HG03039 (cell line): Measurements from ENCODE around the gene NT5DC3.
"Not testable (repeated sequence)": the region's sequence is repeated elsewhere in the genome, so short reads cannot be mapped to it uniquely, and the experiment has no call there.

ENCODE experiments used
- ATAC-seq: cut with Tn5 transposase; IDR thresholded peaks from one replicate; pipeline ENCODE4 v1.9.1; 2021; ENCODE audit warnings: mild to moderate bottlenecking, moderate library complexity; ENCODE audit not compliant: unreplicated experiment

Gene NT5DC3

GRCh38 chr12:103855896-103856657, 15.0 kb upstream of the NT5DC3 start:
- no peak for ATAC-seq

DNA sequence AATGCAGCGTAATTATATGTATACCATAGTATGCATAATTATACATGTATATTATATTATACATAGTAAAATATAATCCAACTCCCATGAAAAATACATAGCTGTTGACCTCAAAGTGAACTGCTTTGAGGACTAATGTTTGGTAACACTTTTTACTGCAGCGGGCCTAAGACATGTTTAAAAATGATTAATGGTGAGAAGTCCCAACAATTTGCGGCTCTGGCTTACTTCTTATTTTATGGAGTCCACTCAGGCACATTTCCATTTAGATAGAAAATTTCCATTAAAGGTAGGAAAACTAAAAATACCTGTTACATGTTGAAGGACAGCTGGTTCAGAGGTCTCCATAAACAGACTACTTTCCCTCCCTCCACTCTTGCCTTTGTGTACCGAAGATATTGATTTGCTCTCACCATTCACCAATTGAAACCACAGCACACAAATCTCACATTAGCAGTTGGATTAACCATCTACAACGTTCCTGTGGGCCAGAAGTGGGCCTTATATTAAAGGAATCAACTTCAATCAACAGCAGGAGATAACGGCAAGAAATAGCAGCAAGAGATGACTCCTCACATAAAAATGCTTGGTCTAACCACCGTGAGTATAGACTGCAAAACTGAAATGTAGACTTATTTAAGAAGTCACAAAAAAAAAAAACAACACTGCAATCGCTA, 14.1 kb upstream of the NT5DC3 start:
- no peak for ATAC-seq

- no peak for ATAC-seq
These were observed 13.4 kb upstream of the NT5DC3 start for GRCh38 chr12:103854372-103854973.

GRCh38 chr12:103852498-103852997, 11.5 kb upstream of the NT5DC3 start:
- no peak for ATAC-seq

DNA sequence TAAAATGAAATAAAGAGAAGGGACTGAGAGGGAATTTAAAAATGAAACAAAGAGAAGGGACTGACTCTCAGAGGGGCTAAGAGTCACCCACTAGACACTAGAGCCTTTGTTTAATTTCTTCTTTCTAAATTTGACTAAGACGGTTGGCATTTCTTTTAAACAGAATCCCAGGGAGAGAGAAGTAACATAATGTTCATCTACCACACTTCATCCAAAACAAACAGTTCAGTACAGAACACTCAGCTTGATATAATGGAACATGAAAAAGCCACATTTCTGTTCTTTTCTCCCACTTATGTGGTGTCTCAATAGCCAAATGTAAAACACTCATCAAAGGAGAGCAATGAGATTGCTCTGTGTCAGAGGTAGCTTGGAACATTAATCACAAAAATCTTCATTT, 10.1 kb upstream of the NT5DC3 start:
- no peak for ATAC-seq

- ATAC-seq, result no peak
These were observed 9.4 kb upstream of the NT5DC3 start for GRCh38 chr12:103850429-103850828.

DNA sequence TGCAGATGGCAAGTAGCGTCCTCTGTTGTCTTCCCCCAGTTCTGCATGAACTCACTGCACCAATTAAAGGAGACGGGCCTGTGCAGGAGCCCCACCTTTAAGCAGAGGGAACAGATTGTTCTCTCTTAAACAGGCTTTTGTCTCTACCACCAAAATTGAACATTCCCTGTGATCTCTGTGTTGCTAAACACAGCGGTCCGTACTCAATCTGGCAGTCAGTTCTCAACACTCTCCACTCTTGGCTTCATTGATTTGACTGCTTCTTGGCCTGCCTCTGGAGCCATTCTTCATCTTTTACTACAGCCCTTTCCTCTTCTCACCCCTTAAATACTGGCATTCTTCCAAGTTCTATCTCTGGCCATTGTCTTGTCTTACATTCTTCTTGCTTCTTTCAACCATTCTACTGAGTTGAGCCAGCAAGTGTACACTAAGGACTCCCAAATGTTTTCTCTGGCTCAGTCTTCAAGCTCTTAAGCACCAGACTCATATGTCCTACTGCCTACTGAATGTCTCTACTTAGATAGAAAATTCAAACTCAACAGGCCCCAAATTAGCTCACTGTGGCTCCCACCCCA, 8.0 kb upstream of the NT5DC3 start:
- no peak for ATAC-seq

DNA sequence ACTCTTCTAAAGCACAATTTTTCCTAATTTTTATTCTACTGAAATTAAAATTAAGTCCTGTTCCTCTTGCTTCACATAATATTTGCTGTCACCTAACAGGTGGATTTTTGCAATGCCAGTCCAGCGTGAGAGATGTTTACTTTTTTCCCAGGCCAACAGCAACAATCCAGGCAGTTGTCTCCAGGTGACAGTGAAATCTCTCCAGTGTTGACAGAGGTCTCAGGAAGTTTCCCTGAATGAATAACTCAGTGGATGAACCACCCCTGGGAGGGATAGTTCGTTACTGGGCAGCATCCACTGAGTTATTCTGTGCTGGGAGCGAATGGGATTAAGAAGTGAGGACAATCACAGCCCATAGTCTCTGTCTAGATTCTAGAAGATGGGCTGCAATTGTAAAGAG, 7.1 kb upstream of the NT5DC3 start:
- no peak for ATAC-seq

DNA sequence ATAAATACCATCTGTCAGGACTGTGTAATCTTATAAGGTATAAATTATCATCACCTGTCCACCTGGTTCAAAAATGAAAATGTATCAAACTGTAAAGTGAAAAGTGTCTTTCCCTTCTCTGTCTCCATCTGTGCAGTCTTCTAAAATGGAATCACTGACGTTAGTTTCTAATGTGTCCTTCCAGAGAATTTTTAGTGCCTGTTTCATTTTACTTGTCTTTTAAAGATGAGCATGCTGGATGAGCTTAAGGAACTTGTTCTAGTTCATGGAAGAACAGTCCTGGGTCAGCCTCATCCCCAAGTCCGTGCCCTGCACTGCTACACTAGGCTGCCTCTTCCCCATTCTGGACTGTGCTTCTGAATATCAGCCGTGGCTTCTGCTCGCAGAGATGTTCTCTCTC, 5.4 kb upstream of the NT5DC3 start:
- ATAC-seq, result no peak

DNA sequence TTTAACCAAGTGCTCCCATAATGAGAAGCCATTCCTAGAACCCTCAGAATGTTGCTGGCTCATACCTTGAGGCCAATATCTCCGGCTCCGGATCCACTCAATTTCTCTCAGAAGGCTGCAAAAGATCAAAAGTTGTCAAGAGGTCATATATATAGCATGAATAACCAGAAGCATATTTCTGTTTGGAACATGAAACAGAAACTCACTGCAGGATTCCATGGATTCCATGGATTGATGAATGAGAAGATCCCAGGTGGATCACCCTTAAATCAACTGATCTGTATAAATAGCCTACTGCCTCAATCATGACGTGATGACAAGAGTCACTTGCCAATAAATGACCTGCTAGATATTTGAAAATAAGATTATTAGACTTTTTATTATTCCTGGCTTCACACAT, 3.3 kb upstream of the NT5DC3 start:
- ATAC-seq, result no peak

GRCh38 chr12:103841690-103842584, 903 bp upstream of the NT5DC3 start:
- peak; percentile 13 for ATAC-seq

DNA sequence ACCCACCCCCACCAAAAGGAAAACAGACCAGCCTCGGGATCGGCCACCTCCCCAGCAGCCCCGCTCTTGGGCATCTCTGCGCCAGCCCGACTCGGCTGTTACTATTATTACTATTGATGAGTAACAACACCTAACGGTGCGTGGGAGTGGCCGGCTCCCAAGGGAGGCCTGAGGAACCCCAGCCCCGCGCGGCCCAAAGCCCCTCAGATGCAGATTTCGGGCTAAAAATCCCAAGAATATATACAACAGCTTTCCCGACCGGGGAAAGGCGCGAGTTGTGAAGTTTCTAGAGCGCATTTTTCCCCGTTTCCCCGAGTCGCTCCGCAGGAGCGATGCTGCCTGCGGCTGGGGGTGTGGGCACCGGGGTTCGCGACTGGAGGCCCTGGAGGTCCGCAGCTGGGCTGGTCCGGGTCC, 565 bp downstream of the NT5DC3 start:
- peak; percentile 24 for ATAC-seq

DNA sequence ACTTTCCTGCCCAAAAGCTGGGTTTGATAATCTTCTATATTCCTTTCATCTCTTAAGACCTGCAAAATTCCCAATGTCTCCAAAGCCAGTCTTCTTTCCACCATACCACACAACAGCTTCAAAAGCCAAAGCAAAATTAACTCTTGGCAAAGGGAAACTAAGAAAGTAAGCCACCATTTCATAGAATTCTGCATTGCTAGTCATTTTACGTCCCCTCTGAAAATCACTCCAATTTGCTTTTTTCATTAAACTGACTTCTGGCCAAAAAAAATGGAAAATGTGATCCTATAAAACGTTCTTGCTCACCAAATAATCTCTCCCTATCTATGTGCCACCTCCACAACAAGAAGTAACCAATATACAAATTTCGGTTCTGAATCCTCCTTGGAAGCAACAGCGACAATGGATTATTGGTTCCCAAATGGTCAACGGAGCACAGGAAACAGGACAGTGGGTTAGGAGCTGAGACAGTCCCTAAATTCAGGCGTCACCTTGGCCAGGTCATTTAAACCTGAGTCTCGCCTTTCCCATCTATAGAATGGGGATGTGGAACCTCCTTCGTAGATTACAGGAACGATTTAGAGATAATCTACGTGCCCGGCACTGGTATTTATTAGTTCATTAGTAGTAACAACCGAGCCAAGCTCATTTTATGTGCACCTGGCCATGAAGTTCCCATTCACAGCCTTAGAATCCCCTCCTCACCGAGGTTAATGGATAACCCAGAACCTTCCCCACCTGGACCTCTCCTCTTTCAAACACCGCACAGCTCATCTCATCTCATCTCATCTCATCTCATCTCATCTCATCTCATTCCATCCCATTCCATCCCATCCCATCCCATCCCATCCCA, 1.2 kb downstream of the NT5DC3 start:
- no peak for ATAC-seq

- ATAC-seq, result no peak
These were observed 1.9 kb downstream of the NT5DC3 start for GRCh38 chr12:103839103-103839502.

DNA sequence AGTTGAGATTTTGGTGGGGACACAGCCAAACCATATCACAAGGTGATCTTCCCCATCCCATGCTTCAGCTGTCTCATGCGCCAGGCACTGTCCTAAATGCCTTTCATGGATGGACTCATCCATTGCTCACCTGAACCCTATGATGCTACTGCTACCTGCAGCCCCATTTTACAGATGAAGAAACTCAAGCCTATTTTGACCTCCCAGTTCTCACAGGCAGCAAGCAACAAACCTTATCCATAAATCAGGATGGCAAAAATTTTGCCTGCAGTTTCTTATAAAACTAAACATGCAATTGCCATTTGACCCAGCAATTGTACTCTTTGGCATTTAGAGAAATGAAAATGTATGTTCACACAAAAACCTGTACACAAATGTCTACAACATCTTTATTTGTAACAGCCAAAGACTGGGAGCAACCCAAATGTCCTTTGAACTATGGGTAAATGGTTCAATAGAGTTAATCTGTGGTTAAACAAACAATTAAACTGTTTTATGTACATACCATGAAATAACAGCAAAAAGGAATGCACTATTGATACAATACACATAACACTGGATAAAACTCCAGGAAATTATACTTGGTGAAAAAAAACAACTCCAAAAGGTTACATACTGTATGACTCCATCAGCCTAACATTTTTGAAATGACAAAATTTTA, 2.6 kb downstream of the NT5DC3 start:
- no peak for ATAC-seq

GRCh38 chr12:103836345-103836744, 4.7 kb downstream of the NT5DC3 start:
- no peak for ATAC-seq

GRCh38 chr12:103835747-103836335, 5.2 kb downstream of the NT5DC3 start:
- not testable (repeated sequence) for ATAC-seq

GRCh38 chr12:103834942-103835341, 6.1 kb downstream of the NT5DC3 start:
- no peak for ATAC-seq

GRCh38 chr12:103833891-103834290, 7.1 kb downstream of the NT5DC3 start:
- ATAC-seq, result no peak
